Measurements from ENCODE around the gene ARHGAP45. TPM values are rescaled to one million over a fixed set of nuclear protein-coding genes. Genes with fewer than 3 reads are reported as not detected.

ARHGAP45 gene
- total RNA-seq, 1 donor from 2014 or later = 0.67 TPM

DNA sequence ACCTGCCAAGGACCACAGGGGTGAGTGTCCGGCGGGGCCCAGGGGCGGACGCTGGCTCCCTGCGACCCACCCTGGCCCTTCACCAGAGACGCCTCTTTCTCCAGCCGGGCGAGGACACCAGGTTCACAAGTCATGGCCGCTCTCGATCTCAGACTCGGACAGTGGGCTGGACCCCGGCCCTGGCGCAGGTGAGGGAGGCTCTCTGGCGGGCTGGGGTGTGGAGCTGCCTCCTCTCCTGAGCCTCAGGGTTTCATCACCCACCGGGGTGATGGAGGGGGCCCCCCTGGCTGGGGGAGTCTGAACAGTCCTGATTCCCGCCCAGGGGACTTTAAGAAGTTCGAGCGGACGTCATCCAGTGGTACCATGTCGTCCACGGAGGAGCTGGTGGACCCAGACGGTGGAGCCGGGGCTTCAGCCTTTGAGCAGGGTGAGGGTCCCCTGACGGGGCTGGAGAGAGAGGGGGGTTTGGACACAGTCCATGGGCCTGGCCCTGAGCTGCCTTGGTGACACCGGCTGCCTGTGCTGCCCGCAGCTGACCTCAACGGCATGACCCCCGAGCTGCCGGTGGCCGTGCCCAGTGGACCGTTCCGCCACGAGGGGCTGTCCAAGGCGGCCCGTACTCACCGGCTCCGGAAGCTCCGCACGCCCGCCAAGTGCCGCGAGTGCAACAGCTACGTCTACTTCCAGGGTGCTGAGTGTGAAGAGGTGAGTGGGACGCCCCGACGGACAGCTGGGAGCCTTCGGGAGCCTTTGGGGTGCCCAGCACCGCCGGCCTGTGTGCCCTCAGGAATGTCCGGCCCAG, 13.6 kb downstream of the ARHGAP45 start:
- Mint-ChIP-seq H3K4me3 (ENCODE audit: unreplicated experiment) (no peak overlapping the region), H3K27me3 (ENCODE audit: unreplicated experiment) (no peaks in the 10 kb centered on the region), H3K36me3 (ENCODE audit: unreplicated experiment) (no peaks in the 10 kb centered on the region), H3K9me3 (ENCODE audit: unreplicated experiment) (no peaks in the 10 kb centered on the region), H3K27ac (ENCODE audit: unreplicated experiment) (no peak overlapping the region), H3K4me1 (ENCODE audit: unreplicated experiment) (peaks cover 10% of the 10 kb centered on the region)
- no peak for DNase-seq (ENCODE audit: extremely low spot score, unreplicated experiment)
- TF ChIP-seq, protein P1, sequence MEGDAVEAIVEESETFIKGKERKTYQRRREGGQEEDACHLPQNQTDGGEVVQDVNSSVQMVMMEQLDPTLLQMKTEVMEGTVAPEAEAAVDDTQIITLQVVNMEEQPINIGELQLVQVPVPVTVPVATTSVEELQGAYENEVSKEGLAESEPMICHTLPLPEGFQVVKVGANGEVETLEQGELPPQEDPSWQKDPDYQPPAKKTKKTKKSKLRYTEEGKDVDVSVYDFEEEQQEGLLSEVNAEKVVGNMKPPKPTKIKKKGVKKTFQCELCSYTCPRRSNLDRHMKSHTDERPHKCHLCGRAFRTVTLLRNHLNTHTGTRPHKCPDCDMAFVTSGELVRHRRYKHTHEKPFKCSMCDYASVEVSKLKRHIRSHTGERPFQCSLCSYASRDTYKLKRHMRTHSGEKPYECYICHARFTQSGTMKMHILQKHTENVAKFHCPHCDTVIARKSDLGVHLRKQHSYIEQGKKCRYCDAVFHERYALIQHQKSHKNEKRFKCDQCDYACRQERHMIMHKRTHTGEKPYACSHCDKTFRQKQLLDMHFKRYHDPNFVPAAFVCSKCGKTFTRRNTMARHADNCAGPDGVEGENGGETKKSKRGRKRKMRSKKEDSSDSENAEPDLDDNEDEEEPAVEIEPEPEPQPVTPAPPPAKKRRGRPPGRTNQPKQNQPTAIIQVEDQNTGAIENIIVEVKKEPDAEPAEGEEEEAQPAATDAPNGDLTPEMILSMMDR (IDR thresholded peaks at IDR 0.05) = no peak

DNA sequence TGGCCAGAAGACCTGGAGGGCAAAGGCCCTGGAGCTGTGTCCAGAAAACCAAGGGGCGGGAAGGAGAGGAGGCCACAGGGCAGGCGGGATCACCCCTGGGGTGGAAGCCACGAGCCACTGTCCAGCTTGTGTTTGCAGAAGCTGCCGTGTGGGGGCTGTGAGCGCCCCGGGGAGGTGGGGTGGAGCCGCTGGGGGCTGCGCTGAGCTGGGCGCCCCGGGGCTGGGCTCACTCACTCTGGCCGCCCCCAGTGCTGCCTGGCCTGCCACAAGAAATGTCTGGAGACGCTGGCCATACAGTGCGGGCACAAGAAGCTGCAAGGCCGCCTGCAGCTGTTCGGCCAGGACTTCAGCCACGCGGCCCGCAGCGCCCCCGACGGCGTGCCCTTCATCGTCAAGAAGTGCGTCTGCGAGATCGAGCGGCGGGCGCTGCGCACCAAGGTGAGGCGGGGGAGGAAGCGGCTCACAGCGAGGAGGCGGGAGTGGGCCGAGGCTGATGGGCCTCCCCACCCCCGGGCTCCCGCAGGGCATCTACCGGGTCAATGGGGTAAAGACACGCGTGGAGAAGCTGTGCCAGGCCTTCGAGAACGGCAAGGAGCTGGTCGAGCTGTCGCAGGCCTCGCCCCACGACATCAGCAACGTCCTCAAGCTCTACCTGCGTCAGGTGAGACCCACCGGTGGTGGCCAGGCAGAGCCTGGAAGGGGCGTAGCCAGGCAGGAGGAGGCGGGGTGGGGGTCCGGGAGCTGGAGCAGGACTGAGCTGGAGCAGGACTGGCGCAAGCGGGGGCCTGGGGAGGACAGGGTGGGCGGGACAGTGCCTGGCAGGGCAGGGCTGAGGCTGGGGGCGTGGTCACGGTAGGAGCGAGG, 14.6 kb downstream of the ARHGAP45 start:
- TF ChIP-seq, protein P1 (IDR thresholded peaks at IDR 0.05) = no peak
- H3K27me3 Mint-ChIP-seq (ENCODE audit: unreplicated experiment) = no peaks in the 10 kb centered on the region
- no peak overlapping the region for H3K27ac Mint-ChIP-seq (ENCODE audit: unreplicated experiment)
- H3K9me3 Mint-ChIP-seq (ENCODE audit: unreplicated experiment) = no peaks in the 10 kb centered on the region
- no peak for DNase-seq (ENCODE audit: extremely low spot score, unreplicated experiment)
- H3K36me3 Mint-ChIP-seq (ENCODE audit: unreplicated experiment) = no peaks in the 10 kb centered on the region
- peaks cover 10% of the 10 kb centered on the region for H3K4me1 Mint-ChIP-seq (ENCODE audit: unreplicated experiment)
- peak overlapping the region; percentile 52 for H3K4me3 Mint-ChIP-seq (ENCODE audit: unreplicated experiment)

DNA sequence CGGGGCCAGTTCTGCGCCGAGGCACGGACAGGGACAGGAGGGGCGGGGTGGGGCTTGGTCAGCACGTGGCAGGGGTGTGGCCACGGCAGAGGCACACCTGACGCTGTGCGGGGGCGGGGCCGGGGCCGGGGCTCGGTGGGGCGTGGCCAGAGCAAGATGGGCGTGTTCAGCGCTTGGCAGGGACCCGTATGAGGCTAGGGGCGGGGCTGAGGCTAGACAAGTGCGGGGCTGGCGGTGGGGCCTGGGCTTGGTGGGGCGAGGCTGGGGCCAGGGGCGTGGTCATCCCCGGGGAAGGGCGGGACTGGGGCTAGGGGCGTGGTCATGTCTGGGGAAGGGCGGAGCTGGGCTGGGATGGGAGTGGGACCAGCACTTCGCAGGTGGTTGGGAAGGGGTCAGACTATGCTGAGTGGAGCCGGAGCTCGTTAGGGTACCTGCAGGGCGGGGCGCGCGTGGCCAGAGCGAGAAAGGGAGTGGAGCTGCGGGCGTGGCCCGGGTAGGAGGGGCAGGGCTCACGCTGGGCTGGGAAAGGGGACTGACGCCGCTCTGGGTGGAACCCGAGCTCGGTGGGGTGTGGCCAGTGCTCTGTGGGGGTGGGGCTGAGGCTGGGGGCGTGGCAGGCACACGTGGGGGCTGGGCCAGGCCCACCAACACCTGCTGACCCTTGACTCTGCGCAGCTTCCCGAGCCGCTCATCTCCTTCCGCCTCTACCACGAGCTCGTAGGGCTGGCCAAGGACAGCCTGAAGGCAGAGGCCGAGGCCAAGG, 15.4 kb downstream of the ARHGAP45 start:
- H3K4me1 Mint-ChIP-seq (ENCODE audit: unreplicated experiment) = peaks cover 10% of the 10 kb centered on the region
- DNase-seq (ENCODE audit: extremely low spot score, unreplicated experiment) = no peak
- TF ChIP-seq, protein P1 (IDR thresholded peaks at IDR 0.05) = no peak
- no peaks in the 10 kb centered on the region for H3K36me3 Mint-ChIP-seq (ENCODE audit: unreplicated experiment)
- H3K9me3 Mint-ChIP-seq (ENCODE audit: unreplicated experiment) = no peaks in the 10 kb centered on the region
- no peak overlapping the region for H3K27ac Mint-ChIP-seq (ENCODE audit: unreplicated experiment)
- H3K27me3 Mint-ChIP-seq (ENCODE audit: unreplicated experiment) = no peaks in the 10 kb centered on the region
- peak overlapping the region; percentile 69 for H3K4me3 Mint-ChIP-seq (ENCODE audit: unreplicated experiment)

DNA sequence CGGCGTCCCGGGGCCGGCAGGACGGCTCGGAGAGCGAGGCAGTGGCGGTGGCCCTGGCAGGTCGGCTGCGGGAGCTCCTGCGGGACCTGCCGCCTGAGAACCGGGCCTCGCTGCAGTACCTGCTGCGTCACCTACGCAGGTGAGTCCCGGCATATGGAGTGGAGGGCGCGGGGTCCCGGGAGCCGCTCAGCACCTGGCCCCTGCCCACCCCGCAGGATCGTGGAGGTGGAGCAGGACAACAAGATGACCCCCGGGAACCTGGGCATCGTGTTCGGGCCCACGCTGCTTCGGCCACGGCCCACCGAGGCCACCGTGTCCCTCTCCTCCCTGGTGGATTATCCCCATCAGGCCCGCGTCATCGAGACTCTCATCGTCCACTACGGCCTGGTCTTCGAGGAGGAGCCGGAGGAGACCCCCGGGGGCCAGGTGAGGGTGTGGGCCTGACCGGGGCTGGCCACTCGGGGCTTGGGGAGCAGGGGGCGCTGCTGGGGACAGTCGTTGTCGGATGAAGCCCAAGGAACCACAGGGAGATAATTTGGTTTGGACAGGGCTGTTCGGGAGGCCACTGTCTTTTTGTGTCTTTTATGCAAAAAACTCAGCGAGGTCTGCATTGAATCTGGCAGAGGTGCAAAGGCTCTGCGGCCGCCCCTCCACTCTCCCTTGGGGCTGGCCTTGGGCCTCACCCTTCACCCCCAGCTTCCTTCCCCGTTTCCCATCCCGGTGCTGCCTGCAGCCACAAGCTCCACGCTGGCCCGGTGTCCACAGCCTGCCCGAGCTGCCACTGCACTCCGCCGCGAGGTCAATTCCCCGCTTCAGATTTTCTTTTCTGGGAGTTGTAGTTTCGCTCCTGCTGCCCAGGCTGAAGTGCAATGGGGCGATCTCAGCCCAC, 16.2 kb downstream of the ARHGAP45 start:
- Mint-ChIP-seq H3K36me3 (ENCODE audit: unreplicated experiment) (peaks cover 4% of the 10 kb centered on the region), H3K27ac (ENCODE audit: unreplicated experiment) (no peak overlapping the region), H3K4me3 (ENCODE audit: unreplicated experiment) (no peak overlapping the region), H3K4me1 (ENCODE audit: unreplicated experiment) (peaks cover 10% of the 10 kb centered on the region), H3K27me3 (ENCODE audit: unreplicated experiment) (no peaks in the 10 kb centered on the region), H3K9me3 (ENCODE audit: unreplicated experiment) (no peaks in the 10 kb centered on the region)
- no peak for DNase-seq (ENCODE audit: extremely low spot score, unreplicated experiment)
- TF ChIP-seq, protein P1 (IDR thresholded peaks at IDR 0.05) = no peak

All from osteocyte (in vitro differentiated cells).